ENCODE results near the gene TRA2B. TPM values are rescaled to one million over a fixed set of nuclear protein-coding genes. Genes with fewer than 3 reads are reported as not detected.

TRA2B gene
- total RNA-seq, 4 donors from 2014 or later = 117 to 217 (median 144) TPM

DNA sequence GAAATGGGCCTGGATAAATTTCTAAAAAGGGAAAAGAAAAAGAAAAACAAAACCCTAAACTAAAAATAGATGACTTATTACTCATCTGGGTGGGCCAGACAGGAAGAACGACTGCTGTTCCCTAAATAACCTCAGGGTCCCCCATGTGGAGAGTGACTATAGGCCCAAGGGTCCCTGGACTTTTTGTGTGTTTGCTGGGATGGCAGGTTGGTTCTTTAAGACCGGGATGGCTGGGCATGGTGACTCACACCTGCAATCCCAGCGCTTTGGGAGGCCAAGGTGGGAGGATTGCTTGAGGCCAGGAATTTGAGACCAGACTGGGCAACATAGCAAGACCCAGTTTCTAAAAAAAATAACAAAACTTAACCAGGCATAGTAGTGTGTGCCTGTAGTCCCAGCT is 43.8 kb upstream of the TRA2B start:
- no peaks in the 10 kb centered on the region for H3K27me3 ChIP-seq
- no peaks in the 10 kb centered on the region for H3K36me3 ChIP-seq
- DNase-seq = no peak
- H3K9me3 ChIP-seq = no peaks in the 10 kb centered on the region
- no peak overlapping the region for H3K27ac ChIP-seq
- H3K4me1 ChIP-seq = peaks cover 0 to 7% (median 0%) of the 10 kb centered on the region in 4 donors
- no peak overlapping the region for H3K4me3 ChIP-seq
- TF ChIP-seq, protein P1, sequence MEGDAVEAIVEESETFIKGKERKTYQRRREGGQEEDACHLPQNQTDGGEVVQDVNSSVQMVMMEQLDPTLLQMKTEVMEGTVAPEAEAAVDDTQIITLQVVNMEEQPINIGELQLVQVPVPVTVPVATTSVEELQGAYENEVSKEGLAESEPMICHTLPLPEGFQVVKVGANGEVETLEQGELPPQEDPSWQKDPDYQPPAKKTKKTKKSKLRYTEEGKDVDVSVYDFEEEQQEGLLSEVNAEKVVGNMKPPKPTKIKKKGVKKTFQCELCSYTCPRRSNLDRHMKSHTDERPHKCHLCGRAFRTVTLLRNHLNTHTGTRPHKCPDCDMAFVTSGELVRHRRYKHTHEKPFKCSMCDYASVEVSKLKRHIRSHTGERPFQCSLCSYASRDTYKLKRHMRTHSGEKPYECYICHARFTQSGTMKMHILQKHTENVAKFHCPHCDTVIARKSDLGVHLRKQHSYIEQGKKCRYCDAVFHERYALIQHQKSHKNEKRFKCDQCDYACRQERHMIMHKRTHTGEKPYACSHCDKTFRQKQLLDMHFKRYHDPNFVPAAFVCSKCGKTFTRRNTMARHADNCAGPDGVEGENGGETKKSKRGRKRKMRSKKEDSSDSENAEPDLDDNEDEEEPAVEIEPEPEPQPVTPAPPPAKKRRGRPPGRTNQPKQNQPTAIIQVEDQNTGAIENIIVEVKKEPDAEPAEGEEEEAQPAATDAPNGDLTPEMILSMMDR (IDR thresholded peaks at IDR 0.05) = no peak
- TF ChIP-seq POLR2A (IDR thresholded peaks at IDR 0.05) = no peak

DNA sequence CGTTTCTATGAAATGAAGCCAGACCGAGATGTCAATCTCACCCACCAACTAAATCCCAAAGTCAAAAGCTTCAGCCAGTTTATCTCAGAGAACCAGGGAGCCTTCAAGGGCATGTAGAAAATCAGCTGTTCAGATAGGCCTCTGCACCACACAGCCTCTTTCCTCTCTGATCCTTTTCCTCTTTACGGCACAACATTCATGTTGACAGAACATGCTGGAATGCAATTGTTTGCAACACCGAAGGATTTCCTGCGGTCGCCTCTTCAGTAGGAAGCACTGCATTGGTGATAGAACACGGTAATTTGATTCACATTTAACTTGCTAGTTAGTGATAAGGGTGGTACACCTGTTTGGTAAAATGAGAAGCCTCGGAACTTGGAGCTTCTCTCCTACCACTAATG is 41.9 kb upstream of the TRA2B start:
- Histone ChIP-seq H3K4me3 (no peak overlapping the region), H3K27me3 (no peaks in the 10 kb centered on the region), H3K4me1 (peaks cover 0 to 7% (median 0%) of the 10 kb centered on the region in 4 donors), H3K27ac (no peak overlapping the region), H3K36me3 (no peaks in the 10 kb centered on the region), H3K9me3 (no peaks in the 10 kb centered on the region)
- TF ChIP-seq POLR2A (IDR thresholded peaks at IDR 0.05) = no peak
- TF ChIP-seq, protein P1 (IDR thresholded peaks at IDR 0.05) = no peak
- DNase-seq = no peak

DNA sequence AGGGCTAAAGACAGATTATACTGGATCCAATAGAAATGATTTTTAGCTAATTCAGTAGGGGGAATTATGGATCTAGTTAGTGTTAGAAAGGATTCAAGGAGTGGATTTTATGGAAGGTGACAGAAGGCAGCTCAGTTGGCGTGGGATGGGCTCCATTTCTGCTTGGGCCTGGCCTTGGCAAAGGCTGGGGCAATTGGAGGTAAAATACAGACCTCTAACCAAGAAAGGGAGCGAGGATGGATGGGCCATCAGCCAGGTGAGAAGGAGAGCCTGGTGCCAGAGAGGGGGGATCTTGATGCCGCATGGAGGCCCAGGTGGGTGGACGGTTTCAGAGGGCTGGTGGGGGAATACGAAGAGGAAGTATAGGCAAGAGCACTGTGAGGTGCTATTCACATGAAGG is 40.7 kb upstream of the TRA2B start:
- H3K4me1 ChIP-seq = peaks cover 0 to 2% (median 0%) of the 10 kb centered on the region in 4 donors
- TF ChIP-seq, protein P1 (IDR thresholded peaks at IDR 0.05) = no peak
- no peak for TF ChIP-seq POLR2A (IDR thresholded peaks at IDR 0.05)
- no peak for DNase-seq
- no peak overlapping the region for H3K4me3 ChIP-seq
- no peaks in the 10 kb centered on the region for H3K9me3 ChIP-seq
- no peak overlapping the region for H3K27ac ChIP-seq
- no peaks in the 10 kb centered on the region for H3K27me3 ChIP-seq
- H3K36me3 ChIP-seq = no peaks in the 10 kb centered on the region

DNA sequence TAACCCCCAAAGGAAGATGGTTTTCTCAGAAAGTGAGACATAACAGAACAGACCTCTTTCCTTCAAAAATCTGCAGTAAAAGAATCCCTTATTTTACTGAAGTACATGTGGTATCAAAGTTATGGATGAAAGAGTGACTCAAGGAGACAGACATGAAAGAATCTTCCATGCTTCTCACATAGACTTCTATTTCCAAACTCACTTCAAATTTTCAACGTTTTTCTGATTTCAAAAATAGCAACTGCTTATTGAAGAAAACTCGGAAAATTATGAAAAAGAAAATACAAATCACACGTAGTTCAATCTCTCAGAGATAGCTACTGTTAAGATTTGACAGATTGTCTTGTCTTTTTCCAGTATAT is 39.8 kb upstream of the TRA2B start:
- peaks cover 0 to 3% (median 0%) of the 10 kb centered on the region in 3 donors for H3K36me3 ChIP-seq
- H3K27ac ChIP-seq = no peak overlapping the region
- TF ChIP-seq, protein P1 (IDR thresholded peaks at IDR 0.05) = no peak
- TF ChIP-seq POLR2A (IDR thresholded peaks at IDR 0.05) = no peak
- no peaks in the 10 kb centered on the region for H3K4me1 ChIP-seq
- H3K9me3 ChIP-seq = no peaks in the 10 kb centered on the region
- H3K4me3 ChIP-seq = no peak overlapping the region
- DNase-seq = no peak
- H3K27me3 ChIP-seq = no peaks in the 10 kb centered on the region

DNA sequence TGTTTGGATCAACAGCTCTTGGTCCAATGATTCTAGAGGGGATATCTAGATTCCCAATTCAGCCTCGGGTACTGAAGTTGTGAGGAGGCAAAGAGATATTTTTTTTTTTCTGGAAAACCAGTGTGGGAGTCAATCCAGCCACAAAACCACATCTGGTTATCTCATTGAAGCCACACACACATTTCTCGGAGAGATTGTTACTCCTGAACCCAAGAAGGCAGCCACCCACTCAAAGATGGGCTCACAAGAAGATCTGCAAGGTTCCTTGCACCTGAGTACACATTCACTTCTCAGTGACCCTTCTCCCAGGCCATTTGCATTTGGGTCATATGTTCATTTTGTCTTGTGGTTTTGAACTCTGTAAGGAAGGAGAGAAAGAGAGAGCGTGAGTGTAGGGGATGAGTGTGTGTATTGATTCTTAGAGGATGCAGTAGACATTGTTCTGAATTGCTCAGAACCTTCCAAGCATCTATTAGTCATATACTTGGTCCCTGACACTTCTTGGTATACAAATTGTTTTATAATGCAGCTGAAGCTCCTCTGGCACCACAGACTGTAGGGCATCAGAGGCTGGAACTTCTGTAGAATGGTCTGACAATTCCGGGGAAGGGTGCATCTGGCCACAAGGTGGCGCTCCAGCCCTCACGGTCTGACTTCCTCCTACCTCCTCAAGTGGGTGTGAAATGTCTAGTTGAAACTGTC is 39.3 kb upstream of the TRA2B start:
- peaks cover 0 to 4% (median 0%) of the 10 kb centered on the region in 3 donors for H3K36me3 ChIP-seq
- TF ChIP-seq, protein P1 (IDR thresholded peaks at IDR 0.05) = peak; percentile 56 to 89 (median 72)
- TF ChIP-seq POLR2A (IDR thresholded peaks at IDR 0.05) = no peak
- H3K27me3 ChIP-seq = no peaks in the 10 kb centered on the region
- no peak overlapping the region for H3K4me3 ChIP-seq
- peak; percentile 73 to 94 (median 83) for DNase-seq
- H3K4me1 ChIP-seq = no peaks in the 10 kb centered on the region
- H3K9me3 ChIP-seq = no peaks in the 10 kb centered on the region
- no peak overlapping the region for H3K27ac ChIP-seq

Measured in Peyer's patch (tissue), 4 donors.